GM13977 (cell line): ENCODE results near the gene ANKRD33.

Source experiments
- DNase-seq: peaks from one replicate; pipeline ENCODE4 v3.0.0; 2012; ENCODE audit warnings: low spot score
- CTCF ChIP-seq: IDR thresholded peaks from 2 replicates; pipeline ENCODE4 v1.5.1; 2012; ENCODE audit warnings: mild to moderate bottlenecking, control low read depth; ENCODE audit not compliant: insufficient read depth; ENCODE audit errors: extremely low read depth, missing control alignments
- in situ Hi-C: fragments of 300-500 bp; cut with MboI; formaldehyde crosslinking; loops from one replicate; pipeline ENCODE4 v1.12.0; 2022; ENCODE audit warnings: low sequenced_read_pairs, low pct_unique_long_range_greater_than_20kb, mixed read lengths, inconsistent platforms; ENCODE audit not compliant: unreplicated experiment

ANKRD33 gene

GRCh38 chr12:51915951-51916350 lies 28.0 kb downstream of the ANKRD33 start:
- no peak for TF ChIP-seq CTCF
- DNase-seq = no peak
- in situ Hi-C loops = no loop called here

- DNase-seq = no peak
- TF ChIP-seq CTCF = no peak
- in situ Hi-C loops = no loop called here
These were observed 29.2 kb downstream of the ANKRD33 start for GRCh38 chr12:51917041-51917590.

GRCh38 chr12:51917746-51918453 lies 30.0 kb downstream of the ANKRD33 start:
- in situ Hi-C loops = no loop called here
- no peak for DNase-seq
- no peak for TF ChIP-seq CTCF

- TF ChIP-seq CTCF = no peak
- in situ Hi-C loops = no loop called here
- no peak for DNase-seq
These were observed 32.1 kb downstream of the ANKRD33 start for GRCh38 chr12:51920046-51920445.

- in situ Hi-C loops = no loop called here
- no peak for DNase-seq
- no peak for TF ChIP-seq CTCF
These were observed 33.3 kb downstream of the ANKRD33 start for GRCh38 chr12:51921017-51921725.

- no peak for TF ChIP-seq CTCF
- no peak for DNase-seq
- in situ Hi-C loops = no loop called here
These were observed 34.2 kb downstream of the ANKRD33 start for GRCh38 chr12:51922146-51922545.
